GM20000 (cell line): ENCODE measurements around the gene DENND2A.

Source experiments
- DNase-seq: peaks from one replicate; pipeline ENCODE4 v3.0.0; 2012; ENCODE audit warnings: low spot score
- TF ChIP-seq, protein P1 (sequence below): IDR thresholded peaks from 2 replicates; pipeline ENCODE4 v1.5.1; 2012; ENCODE audit warnings: mild to moderate bottlenecking, control low read depth; ENCODE audit errors: extremely low read depth, missing control alignments

The DENND2A gene

DNA sequence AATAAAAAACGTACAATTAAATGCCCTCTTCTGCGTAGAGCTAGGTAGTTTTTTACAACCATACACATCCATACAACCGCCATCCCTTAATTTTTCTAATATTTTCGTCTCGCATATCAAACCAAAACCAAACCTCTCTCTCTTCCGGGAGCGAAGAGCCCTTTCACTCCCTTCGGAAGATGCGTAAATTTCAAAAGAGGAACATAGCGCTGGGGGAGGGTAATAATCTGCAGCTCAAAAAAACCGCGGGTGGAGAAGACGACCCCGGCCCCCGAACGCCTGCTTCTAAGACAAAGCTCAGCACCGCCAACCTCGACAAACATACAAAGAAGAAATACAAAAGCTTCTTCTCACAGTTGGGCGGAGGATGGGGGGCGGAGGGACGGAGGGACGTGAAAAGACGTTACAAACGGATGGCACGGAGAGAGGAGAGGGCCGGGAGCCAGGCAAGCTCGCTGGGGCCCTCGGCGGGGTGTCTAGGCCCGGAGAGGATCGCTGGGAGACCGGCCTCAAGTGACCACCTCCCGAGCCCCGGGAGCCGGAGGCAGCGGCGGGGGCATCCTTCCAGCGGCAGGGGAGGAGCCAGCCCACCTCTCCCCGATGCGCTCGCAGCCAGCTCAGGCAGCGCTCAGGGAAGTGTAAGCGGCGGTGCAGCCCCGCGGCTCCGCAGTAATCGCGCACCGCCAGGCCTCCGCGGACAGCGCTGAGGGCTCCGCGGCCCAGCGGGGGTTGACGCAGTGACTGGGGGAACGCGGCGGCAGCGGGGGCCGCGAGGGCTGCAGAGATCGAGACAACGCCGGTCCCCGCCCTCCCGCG is 162.2 kb downstream of the DENND2A start:
- peak; percentile 48 for DNase-seq
- TF ChIP-seq, protein P1, sequence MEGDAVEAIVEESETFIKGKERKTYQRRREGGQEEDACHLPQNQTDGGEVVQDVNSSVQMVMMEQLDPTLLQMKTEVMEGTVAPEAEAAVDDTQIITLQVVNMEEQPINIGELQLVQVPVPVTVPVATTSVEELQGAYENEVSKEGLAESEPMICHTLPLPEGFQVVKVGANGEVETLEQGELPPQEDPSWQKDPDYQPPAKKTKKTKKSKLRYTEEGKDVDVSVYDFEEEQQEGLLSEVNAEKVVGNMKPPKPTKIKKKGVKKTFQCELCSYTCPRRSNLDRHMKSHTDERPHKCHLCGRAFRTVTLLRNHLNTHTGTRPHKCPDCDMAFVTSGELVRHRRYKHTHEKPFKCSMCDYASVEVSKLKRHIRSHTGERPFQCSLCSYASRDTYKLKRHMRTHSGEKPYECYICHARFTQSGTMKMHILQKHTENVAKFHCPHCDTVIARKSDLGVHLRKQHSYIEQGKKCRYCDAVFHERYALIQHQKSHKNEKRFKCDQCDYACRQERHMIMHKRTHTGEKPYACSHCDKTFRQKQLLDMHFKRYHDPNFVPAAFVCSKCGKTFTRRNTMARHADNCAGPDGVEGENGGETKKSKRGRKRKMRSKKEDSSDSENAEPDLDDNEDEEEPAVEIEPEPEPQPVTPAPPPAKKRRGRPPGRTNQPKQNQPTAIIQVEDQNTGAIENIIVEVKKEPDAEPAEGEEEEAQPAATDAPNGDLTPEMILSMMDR, result no peak

DNA sequence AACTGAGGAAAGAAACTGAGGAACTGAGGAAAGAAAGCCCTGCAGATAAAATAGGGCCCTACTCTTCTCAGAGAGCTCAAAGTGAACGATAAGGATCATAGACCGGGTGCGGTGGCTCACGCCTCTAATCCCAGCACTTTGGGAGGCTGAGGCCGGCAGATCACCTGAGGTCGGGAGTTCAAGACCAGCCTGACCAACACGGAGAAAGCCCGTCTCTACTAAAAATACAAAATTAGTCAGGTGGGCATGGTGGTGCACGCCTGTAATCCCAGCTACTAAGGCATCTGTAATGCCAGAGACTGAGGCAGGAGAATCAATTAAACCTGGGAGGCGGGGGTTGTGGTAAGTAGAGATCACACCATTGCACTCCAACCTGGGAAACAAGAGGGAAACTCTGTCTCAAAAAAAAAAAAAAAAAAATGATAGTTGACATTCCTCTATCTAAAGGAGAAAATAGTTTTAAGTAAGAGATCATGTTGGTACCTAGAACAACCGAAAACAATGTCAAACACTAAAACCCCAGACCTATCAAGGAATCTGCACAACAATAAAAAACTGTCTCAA is 163.8 kb downstream of the DENND2A start:
- TF ChIP-seq, protein P1, result no peak
- no peak for DNase-seq

DNA sequence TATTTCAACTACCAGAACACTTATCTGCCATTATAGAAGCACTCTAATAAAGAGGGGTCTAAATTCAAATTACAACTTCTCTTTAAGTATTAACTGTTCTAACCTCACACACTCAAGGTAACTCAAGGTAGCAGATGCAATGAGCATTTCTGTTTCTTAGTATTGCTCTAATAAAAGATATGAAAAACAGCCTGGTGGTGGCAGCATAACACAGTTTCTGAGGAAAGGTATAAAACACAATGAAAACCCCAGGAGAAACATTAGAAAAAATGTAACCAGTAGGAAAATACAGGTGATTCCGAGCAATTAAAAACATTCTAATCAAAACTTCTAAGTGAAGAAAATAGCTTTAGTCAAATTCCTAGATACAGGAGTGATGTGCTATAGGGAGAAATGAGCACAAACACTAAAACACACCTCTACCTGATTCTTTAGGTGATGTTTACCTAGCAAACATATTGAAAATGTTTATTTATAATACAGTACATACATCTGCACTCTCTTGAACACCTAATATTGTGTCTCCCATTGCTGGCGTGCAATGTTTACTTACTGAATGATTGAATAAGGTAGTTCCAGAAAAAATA is 164.8 kb downstream of the DENND2A start:
- DNase-seq, result peak; percentile 62
- TF ChIP-seq, protein P1, result no peak
